ENCODE measurements around the gene TAOK1.

DNA sequence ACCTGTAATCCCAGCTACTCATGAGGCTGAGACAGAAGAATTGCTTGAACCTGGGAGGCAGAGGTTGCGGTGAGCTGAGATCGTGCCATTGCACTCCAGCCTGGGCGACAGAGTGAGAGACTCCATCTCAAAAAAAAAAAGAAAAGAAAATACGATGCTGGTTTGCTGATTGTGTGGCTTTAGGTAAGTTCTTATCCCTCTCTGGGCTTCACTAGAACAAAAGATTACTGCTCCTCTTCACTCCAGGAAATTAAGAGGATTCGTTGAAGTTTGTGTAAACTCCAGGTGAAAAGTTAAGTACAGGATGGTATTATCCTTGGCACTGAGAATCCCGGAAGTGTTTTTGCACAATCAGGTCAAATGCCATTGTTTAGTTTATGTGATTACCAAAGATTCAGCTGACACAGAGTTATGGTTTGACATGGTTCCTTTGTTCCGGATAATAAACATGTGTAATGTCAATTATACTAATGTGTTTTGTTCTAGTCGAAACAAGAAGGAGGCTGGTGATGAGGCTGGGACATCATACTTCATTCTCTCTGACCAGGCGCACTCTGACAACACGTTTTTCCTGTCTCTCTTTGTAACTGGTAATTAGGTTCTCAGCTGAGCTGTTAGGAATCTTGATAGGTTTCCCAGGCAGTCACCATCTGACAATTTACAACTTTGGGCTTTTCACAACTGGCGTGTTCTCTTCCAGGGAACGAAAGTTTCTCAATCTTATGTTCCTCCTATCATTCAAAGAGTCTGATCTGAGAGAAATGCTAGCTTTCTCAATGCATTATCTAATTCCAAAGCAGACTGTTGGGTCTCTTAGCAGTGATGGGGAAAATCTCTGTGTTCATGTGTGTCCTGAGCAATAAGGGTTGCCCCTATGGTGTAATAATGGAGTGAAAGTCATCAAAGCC, 10.8 kb upstream of the TAOK1 start:
- TF ChIP-seq, protein P1, sequence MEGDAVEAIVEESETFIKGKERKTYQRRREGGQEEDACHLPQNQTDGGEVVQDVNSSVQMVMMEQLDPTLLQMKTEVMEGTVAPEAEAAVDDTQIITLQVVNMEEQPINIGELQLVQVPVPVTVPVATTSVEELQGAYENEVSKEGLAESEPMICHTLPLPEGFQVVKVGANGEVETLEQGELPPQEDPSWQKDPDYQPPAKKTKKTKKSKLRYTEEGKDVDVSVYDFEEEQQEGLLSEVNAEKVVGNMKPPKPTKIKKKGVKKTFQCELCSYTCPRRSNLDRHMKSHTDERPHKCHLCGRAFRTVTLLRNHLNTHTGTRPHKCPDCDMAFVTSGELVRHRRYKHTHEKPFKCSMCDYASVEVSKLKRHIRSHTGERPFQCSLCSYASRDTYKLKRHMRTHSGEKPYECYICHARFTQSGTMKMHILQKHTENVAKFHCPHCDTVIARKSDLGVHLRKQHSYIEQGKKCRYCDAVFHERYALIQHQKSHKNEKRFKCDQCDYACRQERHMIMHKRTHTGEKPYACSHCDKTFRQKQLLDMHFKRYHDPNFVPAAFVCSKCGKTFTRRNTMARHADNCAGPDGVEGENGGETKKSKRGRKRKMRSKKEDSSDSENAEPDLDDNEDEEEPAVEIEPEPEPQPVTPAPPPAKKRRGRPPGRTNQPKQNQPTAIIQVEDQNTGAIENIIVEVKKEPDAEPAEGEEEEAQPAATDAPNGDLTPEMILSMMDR (IDR thresholded peaks at IDR 0.05; ENCODE audit: insufficient read depth, low read depth, low read length) = no peak
- no peak for TF ChIP-seq EZH2 (IDR thresholded peaks at IDR 0.05; ENCODE audit: insufficient read depth, low read length)

Data from astrocyte (in vitro differentiated cells and primary cell).